Measurements from ENCODE around the gene ZFP69. TPM values are rescaled to one million over a fixed set of nuclear protein-coding genes. Genes with fewer than 3 reads are reported as not detected.

The ZFP69 gene
- total and polyA plus RNA-seq, 10 of the 15 experiments (the other 5 are each of a cell fraction or from before 2014, with no cell fraction given), result 1.9 to 6.4 (median 3.7) TPM

GRCh38 chr1:40476924-40477677, at the start of gene ZFP69 (continued):
- peak; percentile 54 for TF ChIP-seq MYC (IDR thresholded peaks at IDR 0.05; ENCODE audit: insufficient read depth, insufficient read length, insufficient replicate concordance, low read length, severe bottlenecking)
- no peak for TF ChIP-seq SUZ12 (IDR thresholded peaks at IDR 0.05; ENCODE audit: unreplicated experiment)
- TF ChIP-seq ETV6 (conservative IDR thresholded peaks at IDR 0.05 in 1 of 2, IDR thresholded peaks at IDR 0.05 in 1 of 2; ENCODE audit: borderline replicate concordance in 1 of 2, low read depth in 1 of 2), result peak in 1 of 2 experiments; percentile 9; a peak in 1 of 4 replicates
- TF ChIP-seq TBL1XR1 (IDR thresholded peaks at IDR 0.05; ENCODE audit: low read depth, low read length), result no peak
- TF ChIP-seq RBBP5 (conservative IDR thresholded peaks at IDR 0.05), result no peak
- TF ChIP-seq SUPT20H (IDR thresholded peaks at IDR 0.05; ENCODE audit: borderline replicate concordance, control insufficient read depth, low read depth, low read length), result no peak
- peak; percentile 58; the same call in 1 of the 2 replicates for TF ChIP-seq TCF3 (IDR thresholded peaks at IDR 0.05; ENCODE audit: borderline replicate concordance, insufficient read depth, low read depth, low read length)
- TF ChIP-seq IRF3 (IDR thresholded peaks at IDR 0.05), result no peak
- no peak for TF ChIP-seq BRCA1 (IDR thresholded peaks at IDR 0.05; ENCODE audit: low read depth, low read length)
- no peak for TF ChIP-seq ZSCAN29 (IDR thresholded peaks at IDR 0.05)
- TF ChIP-seq GABPA (IDR thresholded peaks at IDR 0.05; ENCODE audit: low read depth), result no peak
- no peak for TF ChIP-seq CTCF (IDR thresholded peaks at IDR 0.05 in 2 of 3, conservative IDR thresholded peaks at IDR 0.05 in 1 of 3; ENCODE audit: control insufficient read depth in 2 of 3, extremely low read depth in 1 of 3, insufficient read depth in 1 of 3, low read depth in 3 of 3, low read length in 3 of 3)
- TF ChIP-seq PML (IDR thresholded peaks at IDR 0.05; ENCODE audit: low read length), result 0 out of 2 replicates have a peak, but pooled peaks have one; percentile 26
- TF ChIP-seq MAX (IDR thresholded peaks at IDR 0.05; ENCODE audit: low read depth, low read length), result no peak
- TF ChIP-seq HDAC2 (IDR thresholded peaks at IDR 0.05), result no peak
- no peak for TF ChIP-seq YY1 (IDR thresholded peaks at IDR 0.05; ENCODE audit: low read depth, low read length)
- TF ChIP-seq RFX5 (IDR thresholded peaks at IDR 0.05; ENCODE audit: low read depth, low read length), result no peak
- TF ChIP-seq EP300 (IDR thresholded peaks at IDR 0.05; ENCODE audit: borderline replicate concordance in 1 of 2, control insufficient read depth in 1 of 2, low read depth in 2 of 2, low read length in 2 of 2), result no peak
- no peak for TF ChIP-seq MTA2 (IDR thresholded peaks at IDR 0.05; ENCODE audit: low read depth)
- TF ChIP-seq RB1 (IDR thresholded peaks at IDR 0.05; ENCODE audit: borderline replicate concordance), result peak; percentile 74; the same call in 1 of the 2 replicates
- no peak for TF ChIP-seq FOXK2 (IDR thresholded peaks at IDR 0.05)
- no peak for TF ChIP-seq CHD4 (IDR thresholded peaks at IDR 0.05)
- no peak for TF ChIP-seq CREM (IDR thresholded peaks at IDR 0.05; ENCODE audit: low read depth)
- TF ChIP-seq STAT1 (conservative IDR thresholded peaks at IDR 0.05), result no peak
- no peak for TF ChIP-seq YBX1 (IDR thresholded peaks at IDR 0.05)
- no peak; the same call in none of the 2 replicates for TF ChIP-seq ZNF207 (IDR thresholded peaks at IDR 0.05; ENCODE audit: borderline replicate concordance)
- no peak for TF ChIP-seq SP1 (IDR thresholded peaks at IDR 0.05; ENCODE audit: low read depth, low read length)
- TF ChIP-seq ZNF622 (IDR thresholded peaks at IDR 0.05), result no peak
- no peak for TF ChIP-seq E2F4 (IDR thresholded peaks at IDR 0.05; ENCODE audit: low read depth, low read length)

Data from GM12878 (cell line).